Sigmoid colon (tissue), 7 donors: ENCODE measurements around the gene SMIM35. TPM values are rescaled to one million over a fixed set of nuclear protein-coding genes. Genes with fewer than 3 reads are reported as not detected.

Experiments used
- DNase-seq: peaks from one replicate; pipeline ENCODE4 v3.0.0-alpha.2; 2019
- H3K27ac ChIP-seq, 4 donors: fragments of 200-600 bp; sonication (generic); one replicate each; pipeline ENCODE4 v1.5.1; 2016 to 2019; ENCODE audit warnings: mild to moderate bottlenecking in 1 of 4
- H3K27me3 ChIP-seq, 3 donors: fragments of 200-600 bp; sonication (generic); one replicate each; pipeline ENCODE4 v1.5.1; 2019; ENCODE audit warnings: mild to moderate bottlenecking in 1 of 3
- H3K36me3 ChIP-seq, 4 donors: fragments of 200-600 bp; sonication (generic); one replicate each; pipeline ENCODE4 v1.5.1; 2016 to 2019
- H3K4me1 ChIP-seq, 4 donors: fragments of 200-600 bp; sonication (generic); one replicate each; pipeline ENCODE4 v1.5.1; 2017 to 2019
- H3K4me3 ChIP-seq, 4 donors: fragments of 200-600 bp; sonication (generic); one replicate each; pipeline ENCODE4 v1.5.1; 2017 to 2019; ENCODE audit warnings: mild to moderate bottlenecking in 2 of 4, moderate library complexity in 1 of 4
- H3K9me3 ChIP-seq, 4 donors: fragments of 200-600 bp in 3 of 4; sonication (generic) in 3 of 4; one replicate each; pipeline versions ENCODE4 v1.5.1 to v1.6.1; 2013 to 2019
- CTCF ChIP-seq, 4 experiments: fragments of 450-650 bp in 3 of 4; fragments of 200-600 bp in 1 of 4; IDR thresholded peaks; one replicate each; pipeline ENCODE4 v1.5.1; 2016 to 2019; ENCODE audit warnings: antibody characterized with exemption in 4 of 4, mild to moderate bottlenecking in 3 of 4, moderate library complexity in 2 of 4
- EP300 ChIP-seq, 4 donors: sonication (generic); formaldehyde crosslinking; IDR thresholded peaks; one replicate each; pipeline ENCODE4 v1.6.1; 2017; ENCODE audit warnings: antibody characterized with exemption in 4 of 4
- POLR2A ChIP-seq, 2 donors: fragments of 450-650 bp; IDR thresholded peaks; one replicate each; pipeline ENCODE4 v1.6.1; 2016; ENCODE audit warnings: antibody characterized with exemption in 2 of 2, mild to moderate bottlenecking in 2 of 2, moderate library complexity in 2 of 2
- POLR2AphosphoS5 ChIP-seq, 4 donors: sonication (generic); formaldehyde crosslinking; IDR thresholded peaks; one replicate each; pipeline ENCODE4 v1.6.1; 2017; ENCODE audit warnings: antibody characterized with exemption in 4 of 4
- WGBS, 2 donors: extraction: QIAGEN DNeasy Blood & Tissue Kit; methylation state at CpG; one replicate each; pipeline ENCODE4 v1.1.7; 2013; 5-methylcytosine and 5-hydroxymethylcytosine counted together
- intact Hi-C: fragments of 100-400 bp; cut with DNase I; formaldehyde crosslinking; loops from one replicate; pipeline ENCODE4 v1.15.1; 2023
- polyA plus RNA-seq, 3 donors: library from polyadenylated mRNA; stranded (reverse); fragments of 200-250 nt; gene quantifications; one replicate each; pipeline ENCODE4 v1.2.3, GENCODE V29; 2013
- total RNA-seq, 4 donors: library from RNA; depleted of rRNA; stranded (reverse); fragments of >200 nt; gene quantifications; one replicate each; pipeline ENCODE4 v1.1.0, GENCODE V29; 2016
- donor health status: healthy with polysubstance abuse.
- donor health status: Bipolar disorder and iron deficiency.
- donor health status: healthy.

The SMIM35 gene
- total and polyA plus RNA-seq, 7 donors: 0.28 TPM; not detected in 6

- WGBS, 2 donors: 61 to 66% methylated on average over 5 of the region's 5 CpGs
- TF ChIP-seq CTCF (IDR thresholded peaks at IDR 0.05): no peak
- Histone ChIP-seq H3K27me3 (no peaks in the 10 kb centered on the region), H3K4me1 (no peaks in the 10 kb centered on the region), H3K36me3 (no peaks in the 10 kb centered on the region), H3K4me3 (no peak overlapping the region), H3K9me3 (no peaks in the 10 kb centered on the region), H3K27ac (peak overlapping the region; percentile 56 to 69 (median 60))
- no peak for DNase-seq
- intact Hi-C loops: no loop called here
Observed at GRCh38 chr11:118001494-118001971, 85.2 kb downstream of the SMIM35 start.

DNA sequence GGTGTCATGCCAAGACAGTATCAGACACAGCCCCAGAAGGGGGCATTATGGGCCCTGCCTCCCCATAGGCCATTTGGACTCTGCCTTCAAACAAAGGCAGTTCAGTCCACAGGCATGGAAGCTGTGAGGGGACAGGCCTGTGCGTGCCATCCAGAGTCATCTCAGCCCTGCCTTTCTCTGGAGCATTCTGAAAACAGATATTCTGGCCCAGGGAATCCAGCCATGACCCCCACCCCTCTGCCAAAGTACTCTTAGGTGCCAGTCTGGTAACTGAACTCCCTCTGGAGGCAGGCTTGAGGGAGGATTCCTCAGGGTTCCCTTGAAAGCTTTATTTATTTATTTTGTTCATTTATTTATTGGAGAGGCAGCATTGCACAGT lies 85.9 kb downstream of the SMIM35 start:
- H3K27ac ChIP-seq: no peak overlapping the region
- 97 to 100% methylated on average over 1 of the region's 1 CpG for WGBS, 2 donors
- no peak for TF ChIP-seq POLR2A (IDR thresholded peaks at IDR 0.05)
- TF ChIP-seq POLR2AphosphoS5 (IDR thresholded peaks at IDR 0.05): no peak
- no peak for TF ChIP-seq CTCF (IDR thresholded peaks at IDR 0.05)
- TF ChIP-seq EP300 (IDR thresholded peaks at IDR 0.05): no peak

DNA sequence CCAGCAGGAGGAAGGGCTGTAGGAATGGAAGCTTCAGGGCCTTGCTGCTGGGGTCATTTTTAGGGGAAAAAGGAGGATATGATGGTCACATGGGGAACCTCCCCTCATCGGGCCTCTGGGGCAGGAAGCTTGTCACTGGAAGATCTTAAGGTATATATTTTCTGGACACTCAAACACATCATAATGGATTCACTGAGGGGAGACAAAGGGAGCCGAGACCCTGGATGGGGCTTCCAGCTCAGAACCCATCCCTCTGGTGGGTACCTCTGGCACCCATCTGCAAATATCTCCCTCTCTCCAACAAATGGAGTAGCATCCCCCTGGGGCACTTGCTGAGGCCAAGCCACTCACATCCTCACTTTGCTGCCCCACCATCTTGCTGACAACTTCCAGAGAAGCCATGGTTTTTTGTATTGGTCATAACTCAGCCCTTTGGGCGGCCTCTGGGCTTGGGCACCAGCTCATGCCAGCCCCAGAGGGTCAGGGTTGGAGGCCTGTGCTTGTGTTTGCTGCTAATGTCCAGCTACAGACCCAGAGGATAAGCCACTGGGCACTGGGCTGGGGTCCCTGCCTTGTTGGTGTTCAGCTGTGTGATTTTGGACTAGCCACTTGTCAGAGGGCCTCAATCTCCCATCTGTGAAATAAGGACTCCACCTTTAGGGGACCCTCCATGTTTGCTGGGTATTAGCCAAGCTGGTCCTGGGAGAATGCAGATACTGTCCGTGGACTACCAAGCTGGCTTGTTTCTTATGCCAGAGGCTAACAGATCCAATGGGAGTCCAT lies 86.5 kb downstream of the SMIM35 start:
- no peak for TF ChIP-seq POLR2A (IDR thresholded peaks at IDR 0.05)
- TF ChIP-seq EP300 (IDR thresholded peaks at IDR 0.05): no peak
- TF ChIP-seq CTCF (IDR thresholded peaks at IDR 0.05): no peak
- TF ChIP-seq POLR2AphosphoS5 (IDR thresholded peaks at IDR 0.05): no peak

More for the DNA sequence above, 85.9 kb downstream of the SMIM35 start:
- no peak for DNase-seq
- Histone ChIP-seq H3K27me3 (no peaks in the 10 kb centered on the region), H3K4me1 (no peaks in the 10 kb centered on the region), H3K9me3 (no peaks in the 10 kb centered on the region), H3K4me3 (no peak overlapping the region), H3K36me3 (no peaks in the 10 kb centered on the region)
- intact Hi-C loops: no loop called here

GRCh38 chr11:117999354-117999993 lies 87.3 kb downstream of the SMIM35 start:
- WGBS, 2 donors: 79 to 85% methylated on average over 3 of the region's 3 CpGs
- H3K36me3 ChIP-seq: no peaks in the 10 kb centered on the region
- no peak for TF ChIP-seq CTCF (IDR thresholded peaks at IDR 0.05)
- TF ChIP-seq EP300 (IDR thresholded peaks at IDR 0.05): no peak
- no peak for TF ChIP-seq POLR2AphosphoS5 (IDR thresholded peaks at IDR 0.05)
- no peak for TF ChIP-seq POLR2A (IDR thresholded peaks at IDR 0.05)
- no peak overlapping the region for H3K4me3 ChIP-seq
- no peak for DNase-seq
- H3K4me1 ChIP-seq: no peaks in the 10 kb centered on the region
- no peak overlapping the region for H3K27ac ChIP-seq
- intact Hi-C loops: no loop called here
- no peaks in the 10 kb centered on the region for H3K9me3 ChIP-seq
- H3K27me3 ChIP-seq: no peaks in the 10 kb centered on the region

More for the DNA sequence above, 86.5 kb downstream of the SMIM35 start:
- intact Hi-C loops: no loop called here
- Histone ChIP-seq H3K27me3 (no peaks in the 10 kb centered on the region), H3K4me3 (no peak overlapping the region), H3K27ac (no peak overlapping the region), H3K36me3 (no peaks in the 10 kb centered on the region), H3K9me3 (no peaks in the 10 kb centered on the region), H3K4me1 (no peaks in the 10 kb centered on the region)
- DNase-seq: no peak
- WGBS, 2 donors: 88 to 89% methylated on average over 4 of the region's 4 CpGs
